Testis (tissue), 2 donors: ENCODE measurements around the gene KRT6C.

ENCODE experiments used
- POLR2A ChIP-seq: fragments of 450-650 bp; IDR thresholded peaks from one replicate; pipeline ENCODE4 v1.6.1; 2017; ENCODE audit warnings: antibody characterized with exemption, mild to moderate bottlenecking, moderate library complexity
- TF ChIP-seq, protein P1 (sequence below), 3 experiments: fragments of 450-650 bp in 2 of 3; fragments of 200-600 bp in 1 of 3; sonication (generic) in 1 of 3; IDR thresholded peaks; one replicate each; pipeline ENCODE4 v1.5.1; 2016 to 2019; ENCODE audit warnings: antibody characterized with exemption in 3 of 3, mild to moderate bottlenecking in 2 of 3, moderate library complexity in 1 of 3

- no peak for TF ChIP-seq POLR2A
- TF ChIP-seq, protein P1, sequence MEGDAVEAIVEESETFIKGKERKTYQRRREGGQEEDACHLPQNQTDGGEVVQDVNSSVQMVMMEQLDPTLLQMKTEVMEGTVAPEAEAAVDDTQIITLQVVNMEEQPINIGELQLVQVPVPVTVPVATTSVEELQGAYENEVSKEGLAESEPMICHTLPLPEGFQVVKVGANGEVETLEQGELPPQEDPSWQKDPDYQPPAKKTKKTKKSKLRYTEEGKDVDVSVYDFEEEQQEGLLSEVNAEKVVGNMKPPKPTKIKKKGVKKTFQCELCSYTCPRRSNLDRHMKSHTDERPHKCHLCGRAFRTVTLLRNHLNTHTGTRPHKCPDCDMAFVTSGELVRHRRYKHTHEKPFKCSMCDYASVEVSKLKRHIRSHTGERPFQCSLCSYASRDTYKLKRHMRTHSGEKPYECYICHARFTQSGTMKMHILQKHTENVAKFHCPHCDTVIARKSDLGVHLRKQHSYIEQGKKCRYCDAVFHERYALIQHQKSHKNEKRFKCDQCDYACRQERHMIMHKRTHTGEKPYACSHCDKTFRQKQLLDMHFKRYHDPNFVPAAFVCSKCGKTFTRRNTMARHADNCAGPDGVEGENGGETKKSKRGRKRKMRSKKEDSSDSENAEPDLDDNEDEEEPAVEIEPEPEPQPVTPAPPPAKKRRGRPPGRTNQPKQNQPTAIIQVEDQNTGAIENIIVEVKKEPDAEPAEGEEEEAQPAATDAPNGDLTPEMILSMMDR (IDR thresholded peaks at IDR 0.05) = no peak
Measured at GRCh38 chr12:52440821-52441319, 32.7 kb downstream of the KRT6C start.
